Measurements from ENCODE around the gene SND1.

The SND1 gene

GRCh38 chr7:128014811-128015210 lies 362.8 kb downstream of the SND1 start:
- Histone ChIP-seq H3K9me3 (ENCODE audit: control insufficient read depth, insufficient read depth, low read length) (no peaks in the 10 kb centered on the region), H3K27ac (ENCODE audit: low read depth, low read length) (no peak overlapping the region), H3F3A (ENCODE audit: control insufficient read depth, insufficient read depth) (no peaks in the 10 kb centered on the region), H3K4me3 (ENCODE audit: low read length) (no peak overlapping the region), H3K36me3 (ENCODE audit: control insufficient read depth, low read length) (peaks cover 16% of the 10 kb centered on the region), H4K20me1 (ENCODE audit: control insufficient read depth, insufficient read depth, low read depth, low read length) (no peaks in the 10 kb centered on the region), H3K4me1 (ENCODE audit: control insufficient read depth, low read length) (no peaks in the 10 kb centered on the region), H3K27me3 (ENCODE audit: control insufficient read depth, low read length) (no peaks in the 10 kb centered on the region), H3K4me2 (ENCODE audit: low read length) (no peak overlapping the region), H3K9me2 (replicated peaks; ENCODE audit: control insufficient read depth, low read length) (no peaks in the 10 kb centered on the region), H3K79me2 (ENCODE audit: control insufficient read depth, low read length) (no peaks in the 10 kb centered on the region)
- TF ChIP-seq, protein P1, sequence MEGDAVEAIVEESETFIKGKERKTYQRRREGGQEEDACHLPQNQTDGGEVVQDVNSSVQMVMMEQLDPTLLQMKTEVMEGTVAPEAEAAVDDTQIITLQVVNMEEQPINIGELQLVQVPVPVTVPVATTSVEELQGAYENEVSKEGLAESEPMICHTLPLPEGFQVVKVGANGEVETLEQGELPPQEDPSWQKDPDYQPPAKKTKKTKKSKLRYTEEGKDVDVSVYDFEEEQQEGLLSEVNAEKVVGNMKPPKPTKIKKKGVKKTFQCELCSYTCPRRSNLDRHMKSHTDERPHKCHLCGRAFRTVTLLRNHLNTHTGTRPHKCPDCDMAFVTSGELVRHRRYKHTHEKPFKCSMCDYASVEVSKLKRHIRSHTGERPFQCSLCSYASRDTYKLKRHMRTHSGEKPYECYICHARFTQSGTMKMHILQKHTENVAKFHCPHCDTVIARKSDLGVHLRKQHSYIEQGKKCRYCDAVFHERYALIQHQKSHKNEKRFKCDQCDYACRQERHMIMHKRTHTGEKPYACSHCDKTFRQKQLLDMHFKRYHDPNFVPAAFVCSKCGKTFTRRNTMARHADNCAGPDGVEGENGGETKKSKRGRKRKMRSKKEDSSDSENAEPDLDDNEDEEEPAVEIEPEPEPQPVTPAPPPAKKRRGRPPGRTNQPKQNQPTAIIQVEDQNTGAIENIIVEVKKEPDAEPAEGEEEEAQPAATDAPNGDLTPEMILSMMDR (IDR thresholded peaks at IDR 0.05; ENCODE audit: low read depth, low read length, poor library complexity, severe bottlenecking): no peak
- TF ChIP-seq EZH2phosphoT487 (IDR thresholded peaks at IDR 0.05; ENCODE audit: borderline replicate concordance, low read length): no peak

- Histone ChIP-seq H3K4me1 (ENCODE audit: control insufficient read depth, low read length) (no peaks in the 10 kb centered on the region), H3K9me3 (ENCODE audit: control insufficient read depth, insufficient read depth, low read length) (no peaks in the 10 kb centered on the region), H3K36me3 (ENCODE audit: control insufficient read depth, low read length) (peaks cover 27% of the 10 kb centered on the region), H3F3A (ENCODE audit: control insufficient read depth, insufficient read depth) (no peaks in the 10 kb centered on the region), H3K27ac (ENCODE audit: low read depth, low read length) (no peak overlapping the region), H3K4me2 (ENCODE audit: low read length) (no peak overlapping the region), H3K9me2 (replicated peaks; ENCODE audit: control insufficient read depth, low read length) (no peaks in the 10 kb centered on the region), H4K20me1 (ENCODE audit: control insufficient read depth, insufficient read depth, low read depth, low read length) (no peaks in the 10 kb centered on the region), H3K4me3 (ENCODE audit: low read length) (no peak overlapping the region), H3K79me2 (ENCODE audit: control insufficient read depth, low read length) (no peaks in the 10 kb centered on the region), H3K27me3 (ENCODE audit: control insufficient read depth, low read length) (no peaks in the 10 kb centered on the region)
- no peak for TF ChIP-seq EZH2phosphoT487 (IDR thresholded peaks at IDR 0.05; ENCODE audit: borderline replicate concordance, low read length)
- TF ChIP-seq, protein P1 (IDR thresholded peaks at IDR 0.05; ENCODE audit: low read depth, low read length, poor library complexity, severe bottlenecking): no peak
Measured at GRCh38 chr7:128017460-128017859, 365.5 kb downstream of the SND1 start.

DNA sequence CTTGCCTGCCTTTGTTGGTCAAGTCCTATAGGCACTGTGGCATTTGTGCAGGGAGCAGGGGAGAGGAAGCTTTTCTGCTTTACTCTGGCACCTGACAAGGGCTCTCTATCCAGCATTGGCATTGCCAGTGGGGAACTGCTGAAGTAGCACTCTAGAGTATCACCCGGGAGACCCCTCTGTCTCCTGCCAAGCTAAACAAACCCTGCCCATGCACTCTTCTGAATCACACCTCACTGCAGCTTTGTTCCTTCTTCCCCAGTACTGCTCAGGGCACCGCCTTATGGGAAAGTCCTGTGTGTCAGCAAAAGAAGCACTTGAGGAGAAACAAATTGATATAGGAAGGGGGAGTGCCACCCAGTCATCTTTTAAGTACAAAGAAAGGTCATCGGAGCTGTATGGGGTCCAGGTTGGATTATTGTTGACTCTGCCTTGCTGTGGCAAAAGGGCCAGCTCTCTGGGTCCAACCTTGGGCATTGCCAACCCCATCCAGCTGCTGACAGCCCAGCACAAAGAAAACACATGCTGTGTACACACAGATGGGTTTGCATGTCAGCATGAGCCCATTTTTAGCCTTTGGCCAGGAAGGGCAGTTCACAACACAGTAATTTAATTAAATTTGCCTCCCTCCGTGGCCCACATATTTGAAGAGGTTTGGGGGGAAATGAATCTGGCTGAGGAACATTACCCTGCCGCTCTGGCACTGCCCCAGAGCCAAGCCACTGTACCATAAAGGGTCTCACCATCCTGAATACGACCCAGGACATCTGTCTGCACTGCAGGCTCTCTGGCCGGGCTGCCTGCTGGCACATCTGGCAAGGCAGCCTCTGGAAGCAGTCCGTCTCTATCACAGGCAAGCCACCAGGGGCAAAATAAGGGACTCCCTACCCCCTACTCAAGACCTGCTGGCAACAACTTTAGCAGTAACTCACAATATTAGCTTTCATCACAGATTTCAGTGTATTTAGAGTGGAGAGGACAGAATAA lies 366.2 kb downstream of the SND1 start:
- H3K9me3 ChIP-seq (ENCODE audit: control insufficient read depth, insufficient read depth, low read length): no peaks in the 10 kb centered on the region
- TF ChIP-seq EZH2phosphoT487 (IDR thresholded peaks at IDR 0.05; ENCODE audit: borderline replicate concordance, low read length): no peak
- TF ChIP-seq, protein P1 (IDR thresholded peaks at IDR 0.05; ENCODE audit: low read depth, low read length, poor library complexity, severe bottlenecking): no peak
- peaks cover 24% of the 10 kb centered on the region for H3K36me3 ChIP-seq (ENCODE audit: control insufficient read depth, low read length)
- H3K4me3 ChIP-seq (ENCODE audit: low read length): no peak overlapping the region
- no peaks in the 10 kb centered on the region for H4K20me1 ChIP-seq (ENCODE audit: control insufficient read depth, insufficient read depth, low read depth, low read length)
- H3F3A ChIP-seq (ENCODE audit: control insufficient read depth, insufficient read depth): no peaks in the 10 kb centered on the region
- H3K27me3 ChIP-seq (ENCODE audit: control insufficient read depth, low read length): no peaks in the 10 kb centered on the region
- no peak overlapping the region for H3K27ac ChIP-seq (ENCODE audit: low read depth, low read length)
- H3K4me2 ChIP-seq (ENCODE audit: low read length): no peak overlapping the region
- no peaks in the 10 kb centered on the region for H3K79me2 ChIP-seq (ENCODE audit: control insufficient read depth, low read length)
- H3K4me1 ChIP-seq (ENCODE audit: control insufficient read depth, low read length): no peaks in the 10 kb centered on the region
- no peaks in the 10 kb centered on the region for H3K9me2 ChIP-seq (replicated peaks; ENCODE audit: control insufficient read depth, low read length)
